B cell (primary cell): ENCODE data around the gene GLI1. TPM values are rescaled to one million over a fixed set of nuclear protein-coding genes. Genes with fewer than 3 reads are reported as not detected.

Source experiments
- ATAC-seq: fragments of 200-7000 bp; cut with Tn5 transposase; one replicate; pipeline ENCODE4 v1.10.0; 2021; ENCODE audit warnings: low read depth, mild to moderate bottlenecking, moderate number of reproducible peaks, moderate library complexity
- CTCF ChIA-PET: fragments of 350-600 bp; sonication (Branson Sonifier 250); formaldehyde crosslinking; loops from one replicate; lab custom pipeline; 2021; ENCODE audit warnings: antibody characterized with exemption, inconsistent platforms; lab: Charles Lee
- POLR2A ChIA-PET: fragments of 350-600 bp; sonication (Branson Sonifier 250); formaldehyde crosslinking; loops from one replicate; lab custom pipeline; 2021; ENCODE audit warnings: antibody characterized with exemption; lab: Charles Lee
- DNase-seq: peaks from one replicate; pipeline ENCODE4 v3.0.0; 2013
- H2AFZ ChIP-seq: 2 replicates; pipeline ENCODE4 v1.6.1; 2012; ENCODE audit warnings: mild to moderate bottlenecking, low read depth, low read length; ENCODE audit not compliant: insufficient read depth, poor library complexity, severe bottlenecking
- H3K27ac ChIP-seq, 2 donors: 1 replicate in 1 of 2; 2 replicates in 1 of 2; pipeline ENCODE4 v1.5.1; 2012 to 2013; ENCODE audit warnings: low read length in 2 of 2, mild to moderate bottlenecking in 2 of 2, moderate library complexity in 1 of 2
- H3K27me3 ChIP-seq, 4 experiments: fragments of 200-600 bp in 1 of 4; sonication (generic) in 1 of 4; replicated peaks in 1 of 4; 1 replicate in 2 of 4; 2 replicates in 2 of 4; pipeline versions ENCODE4 v1.6.1 to v1.7.0; 2013 to 2016; ENCODE audit warnings: low read length in 3 of 4, mild to moderate bottlenecking in 2 of 4, mixed read lengths in 1 of 4, moderate library complexity in 1 of 4; ENCODE audit not compliant: insufficient read depth in 4 of 4, control insufficient read depth in 3 of 4; ENCODE audit errors: control extremely low read depth in 1 of 4
- H3K36me3 ChIP-seq, 2 experiments: replicated peaks in 1 of 2; 1 replicate in 1 of 2; 2 replicates in 1 of 2; pipeline versions ENCODE4 v1.6.1 to v1.7.1; 2013; ENCODE audit warnings: low read length in 1 of 2; ENCODE audit not compliant: insufficient read depth in 2 of 2, control insufficient read depth in 1 of 2; ENCODE audit errors: control extremely low read depth in 1 of 2, extremely low read depth in 1 of 2
- H3K4me1 ChIP-seq, 2 donors: fragments of 200-600 bp in 1 of 2; sonication (generic) in 1 of 2; 1 replicate in 1 of 2; 2 replicates in 1 of 2; pipeline versions ENCODE4 v1.5.1 to v1.6.1; 2013 to 2017; ENCODE audit warnings: low read length in 2 of 2; ENCODE audit not compliant: control insufficient read depth in 2 of 2, insufficient read depth in 2 of 2
- H3K4me2 ChIP-seq: replicated peaks from 2 replicates; pipeline ENCODE3; 2012; ENCODE audit warnings: mild to moderate bottlenecking, low read depth, low read length; ENCODE audit not compliant: poor library complexity, severe bottlenecking
- H3K4me3 ChIP-seq, 5 experiments: fragments of 200-600 bp in 1 of 5; sonication (generic) in 1 of 5; 1 replicate in 3 of 5; 2 replicates in 2 of 5; pipeline versions ENCODE4 v1.5.1 to v1.7.0; 2011 to 2016; ENCODE audit warnings: low read length in 4 of 5, mild to moderate bottlenecking in 4 of 5, low read depth in 2 of 5, control low read depth in 1 of 5, moderate library complexity in 1 of 5; ENCODE audit not compliant: insufficient read depth in 1 of 5; ENCODE audit errors: control extremely low read depth in 1 of 5, extremely low read depth in 1 of 5
- H3K79me2 ChIP-seq: fragments of 200-600 bp; sonication (generic); one replicate; pipeline ENCODE4 v1.6.0; 2016; ENCODE audit warnings: low read length; ENCODE audit not compliant: control insufficient read depth, insufficient read depth
- H3K9ac ChIP-seq: fragments of 200-600 bp; sonication (generic); 2 replicates; pipeline ENCODE4 v1.6.1; 2017; ENCODE audit warnings: mild to moderate bottlenecking, low read length, moderate library complexity
- H3K9me3 ChIP-seq, 3 donors: one replicate each; pipeline versions ENCODE4 v1.6.1 to v1.7.1; 2013; ENCODE audit warnings: low read length in 2 of 3; ENCODE audit not compliant: control insufficient read depth in 2 of 3, insufficient read depth in 1 of 3; ENCODE audit errors: control extremely low read depth in 1 of 3
- H4K20me1 ChIP-seq: 2 replicates; pipeline ENCODE4 v1.6.0; 2012; ENCODE audit warnings: mild to moderate bottlenecking, low read length; ENCODE audit not compliant: insufficient read depth, control insufficient read depth, poor library complexity, severe bottlenecking
- H3K27ac Mint-ChIP-seq: one replicate; pipeline ENCODE4 v1.8.0; 2021; ENCODE audit warnings: mixed read lengths
- H3K27me3 Mint-ChIP-seq: one replicate; pipeline ENCODE4 v1.8.0; 2021; ENCODE audit warnings: mixed read lengths
- H3K4me1 Mint-ChIP-seq: one replicate; pipeline ENCODE4 v1.8.0; 2021; ENCODE audit warnings: mixed read lengths
- H3K4me3 Mint-ChIP-seq: one replicate; pipeline ENCODE4 v1.8.0; 2021; ENCODE audit warnings: mixed read lengths
- H3K9me3 Mint-ChIP-seq: one replicate; pipeline ENCODE4 v1.8.0; 2022; ENCODE audit warnings: mixed read lengths; ENCODE audit not compliant: insufficient read depth
- CTCF ChIP-seq: fragments of 200-600 bp; IDR thresholded peaks from one replicate; pipeline ENCODE4 v1.8.0; 2022; ENCODE audit warnings: antibody characterized with exemption, mild to moderate bottlenecking
- EZH2 ChIP-seq: IDR thresholded peaks from 2 replicates; pipeline ENCODE4 v1.6.1; 2012; ENCODE audit warnings: borderline replicate concordance, low read depth, mild to moderate bottlenecking, moderate library complexity, low read length; ENCODE audit not compliant: insufficient read depth, poor library complexity, severe bottlenecking
- WGBS: methylation state at CpG from one replicate; pipeline ENCODE4 v1.1.5; 2013; ENCODE audit warnings: missing lambda C conversion rate; ENCODE audit not compliant: insufficient coverage; 5-methylcytosine and 5-hydroxymethylcytosine counted together
- intact Hi-C: fragments of 100-400 bp; cut with micrococcal nuclease; formaldehyde crosslinking; loops from one replicate; pipeline ENCODE4 v1.10.0; 2022
- polyA plus RNA-seq: library from polyadenylated mRNA; depleted of rRNA; stranded (reverse); fragments of >200 nt; gene quantifications from 2 replicates; pipeline ENCODE4 v1.2.3, GENCODE V29; 2012
- total RNA-seq, 2 donors: library from RNA; stranded (reverse); fragments of 120-200 nt in 1 of 2; gene quantifications; 1 replicate in 1 of 2; 2 replicates in 1 of 2; pipeline versions ENCODE4 v1.2.3 to v1.2.4, GENCODE V29; 2013 to 2022

Gene GLI1
- total and polyA plus RNA-seq, 2 donors (not counting 1 experiment from before 2014, with no cell fraction given) = 4.1 to 5.4 TPM

DNA sequence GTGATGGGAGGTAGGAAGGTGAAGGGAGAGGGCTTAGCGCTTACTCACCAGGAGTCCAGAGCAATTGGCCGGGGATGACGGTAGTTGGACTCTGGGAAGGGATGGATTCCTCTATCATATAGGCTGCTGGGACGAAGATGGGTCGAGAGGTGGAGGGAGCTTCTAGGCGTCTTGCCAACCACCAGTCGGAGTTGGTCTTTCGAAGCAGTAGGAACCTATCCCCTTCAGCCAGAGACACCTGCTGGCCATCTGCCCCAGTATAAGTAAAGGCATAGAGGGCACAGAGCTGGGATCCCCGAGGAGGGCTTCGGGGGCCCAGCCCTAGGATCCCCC lies 19.4 kb downstream of the GLI1 start:
- Histone ChIP-seq H3K27me3 (no peaks in the 10 kb centered on the region), H2AFZ (peak overlapping the region; percentile 79), H3K27ac (peak overlapping the region; percentile 91 to 99), H3K36me3 (peaks cover 0 to 12% of the 10 kb centered on the region in 2 experiments), H3K4me1 (peaks cover 67 to 86% of the 10 kb centered on the region in 2 donors), H3K4me3 (peak overlapping the region; percentile 74 to 90 (median 82)), H3K4me2 (peak overlapping the region; percentile 95), H3K9ac (peak overlapping the region; percentile 88), H3K79me2 (peaks cover 74% of the 10 kb centered on the region), H4K20me1 (peaks cover 11% of the 10 kb centered on the region), H3K9me3 (no peaks in the 10 kb centered on the region)
- POLR2A ChIA-PET = interaction anchor here (0.8 to 5.3 kb wide), 2 partner anchors 17 to 104 kb away, joined by 3 to 39 read pairs; no protein-coding TSS in a partner anchor
- H3K4me1 Mint-ChIP-seq = peaks cover 80% of the 10 kb centered on the region
- peak overlapping the region; percentile 99 for H3K4me3 Mint-ChIP-seq
- no peaks in the 10 kb centered on the region for H3K27me3 Mint-ChIP-seq
- CTCF ChIA-PET = interaction anchor here (0.7 to 10.4 kb wide), 2 partner anchors 8 to 18 kb away, joined by 7 to 166 read pairs; partner anchors contain the start of gene GLI1
- H3K9me3 Mint-ChIP-seq = no peaks in the 10 kb centered on the region
- WGBS = 74% methylated on average over 9 of the region's 10 CpGs
- intact Hi-C loops = loop anchor here (1.0 to 5.0 kb wide), 3 partner anchors 8 to 143 kb away; partner anchors contain the start of gene MBD6
- ATAC-seq = no peak
- no peak for TF ChIP-seq CTCF
- TF ChIP-seq EZH2 = no peak
- DNase-seq = no peak
- peak overlapping the region; percentile 98 for H3K27ac Mint-ChIP-seq
